ENCODE measurements around the gene ACSS1. TPM values are rescaled to one million over a fixed set of nuclear protein-coding genes. Genes with fewer than 3 reads are reported as not detected.

Gene ACSS1
- polyA plus RNA-seq, 2 of the 4 experiments (the other 2 are of a cell fraction) = 7.2 to 7.6 TPM

- TF ChIP-seq PHF8 (IDR thresholded peaks at IDR 0.05; ENCODE audit: borderline replicate concordance, low read depth) (no peak), RAD21 (conservative IDR thresholded peaks at IDR 0.05 in 1 of 2, IDR thresholded peaks at IDR 0.05 in 1 of 2) (no peak), HOXB13 (CRISPR knock-in tag; IDR thresholded peaks at IDR 0.05; ENCODE audit: low read depth) (no peak), RFX5 (IDR thresholded peaks at IDR 0.05) (no peak), NFE2L2 (conservative IDR thresholded peaks at IDR 0.05; ENCODE audit: low read length) (no peak), BCL3 (IDR thresholded peaks at IDR 0.05) (no peak), CHD4 (IDR thresholded peaks at IDR 0.05; ENCODE audit: borderline replicate concordance) (no peak), RCOR1 (IDR thresholded peaks at IDR 0.05; ENCODE audit: low read depth, low read length) (no peak), ZC3H11A (IDR thresholded peaks at IDR 0.05) (no peak), HOXB5 (CRISPR knock-in tag; IDR thresholded peaks at IDR 0.05) (no peak), EHMT2 (IDR thresholded peaks at IDR 0.05; ENCODE audit: low read depth) (no peak)
- TF ChIP-seq, protein P1, sequence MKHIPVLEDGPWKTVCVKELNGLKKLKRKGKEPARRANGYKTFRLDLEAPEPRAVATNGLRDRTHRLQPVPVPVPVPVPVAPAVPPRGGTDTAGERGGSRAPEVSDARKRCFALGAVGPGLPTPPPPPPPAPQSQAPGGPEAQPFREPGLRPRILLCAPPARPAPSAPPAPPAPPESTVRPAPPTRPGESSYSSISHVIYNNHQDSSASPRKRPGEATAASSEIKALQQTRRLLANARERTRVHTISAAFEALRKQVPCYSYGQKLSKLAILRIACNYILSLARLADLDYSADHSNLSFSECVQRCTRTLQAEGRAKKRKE (CRISPR knock-in tag; IDR thresholded peaks at IDR 0.05; ENCODE audit: low read depth) = no peak
- TF ChIP-seq, protein P2, sequence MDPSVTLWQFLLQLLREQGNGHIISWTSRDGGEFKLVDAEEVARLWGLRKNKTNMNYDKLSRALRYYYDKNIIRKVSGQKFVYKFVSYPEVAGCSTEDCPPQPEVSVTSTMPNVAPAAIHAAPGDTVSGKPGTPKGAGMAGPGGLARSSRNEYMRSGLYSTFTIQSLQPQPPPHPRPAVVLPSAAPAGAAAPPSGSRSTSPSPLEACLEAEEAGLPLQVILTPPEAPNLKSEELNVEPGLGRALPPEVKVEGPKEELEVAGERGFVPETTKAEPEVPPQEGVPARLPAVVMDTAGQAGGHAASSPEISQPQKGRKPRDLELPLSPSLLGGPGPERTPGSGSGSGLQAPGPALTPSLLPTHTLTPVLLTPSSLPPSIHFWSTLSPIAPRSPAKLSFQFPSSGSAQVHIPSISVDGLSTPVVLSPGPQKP (IDR thresholded peaks at IDR 0.05; ENCODE audit: low read depth, low read length) = no peak
- 88% methylated on average over 25 of the region's 25 CpGs for WGBS (ENCODE audit: missing lambda C conversion rate)
- Histone ChIP-seq H3K4me3 (no peak overlapping the region), H3K9me3 (no peaks in the 10 kb centered on the region), H3K4me2 (no peak overlapping the region), H3K27ac (no peak overlapping the region), H3K4me1 (no peaks in the 10 kb centered on the region)
- no peak for FAIRE-seq
- ChIA-PET CTCF (interaction anchor here (0.8 to 14.2 kb wide), 2 partner anchors 17 to 156 kb away, joined by 3 to 113 read pairs; no protein-coding TSS in a partner anchor), POLR2A (no interaction called here)
- no peak for ATAC-seq
- DNase-seq (ENCODE audit: low read depth in 1 of 2, low spot score in 1 of 2) = no peak
Measured at GRCh38 chr20:25013478-25014380, 44.2 kb downstream of the ACSS1 start.

DNA sequence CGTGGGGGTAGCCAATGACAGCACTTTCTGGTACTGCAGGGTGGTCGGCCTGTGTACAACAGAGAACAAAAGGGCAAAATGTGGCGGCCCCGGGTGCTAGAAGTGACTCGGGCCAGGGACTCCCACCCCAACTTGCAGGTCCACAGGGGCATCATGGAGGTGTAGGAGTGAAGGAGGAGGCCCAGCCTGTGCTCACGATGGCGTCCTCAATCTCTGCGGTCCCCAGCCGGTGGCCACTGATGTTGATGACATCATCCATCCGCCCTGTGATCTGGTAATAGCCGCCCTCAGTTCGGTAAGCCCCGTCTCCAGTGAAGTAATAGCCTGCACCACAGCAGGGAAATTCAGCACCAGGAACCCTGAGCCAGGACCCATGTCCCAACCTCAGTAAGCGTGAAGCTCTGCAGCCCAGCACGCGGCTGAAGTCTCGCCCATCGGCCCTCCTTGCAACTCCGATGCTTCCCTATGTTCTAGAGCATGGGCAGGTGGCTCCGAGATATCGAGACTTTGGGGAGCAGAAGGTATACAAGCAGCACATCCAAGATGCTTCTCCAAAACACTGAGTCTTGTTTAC is 45.2 kb downstream of the ACSS1 start:
- FAIRE-seq (no peak), DNase-seq (ENCODE audit: low read depth in 1 of 2, low spot score in 1 of 2) (no peak), ATAC-seq (no peak)
- Histone ChIP-seq H3K9me3 (no peaks in the 10 kb centered on the region), H3K4me2 (no peak overlapping the region), H3K4me3 (no peak overlapping the region), H3K27ac (no peak overlapping the region), H3K4me1 (no peaks in the 10 kb centered on the region)
- CTCF ChIA-PET = interaction anchor here (0.6 to 14.2 kb wide), 6 partner anchors 9 to 211 kb away, joined by 3 to 113 read pairs (median 4); no protein-coding TSS in a partner anchor
- 86% methylated on average over 21 of the region's 21 CpGs for WGBS (ENCODE audit: missing lambda C conversion rate)
- POLR2A ChIA-PET = no interaction called here
- TF ChIP-seq ZNF302 (CRISPR knock-in tag; IDR thresholded peaks at IDR 0.05) = no peak
- TF ChIP-seq E2F6 (IDR thresholded peaks at IDR 0.05; ENCODE audit: borderline replicate concordance, low read depth) = no peak
- no peak for TF ChIP-seq RNF2 (IDR thresholded peaks at IDR 0.05; ENCODE audit: borderline replicate concordance, low read depth)
- no peak for TF ChIP-seq FOXS1 (CRISPR knock-in tag; IDR thresholded peaks at IDR 0.05)
- no peak for TF ChIP-seq POLR2AphosphoS2 (conservative IDR thresholded peaks at IDR 0.05; ENCODE audit: low read length)
- no peak for TF ChIP-seq BCL3 (IDR thresholded peaks at IDR 0.05)
- no peak for TF ChIP-seq RFX5 (IDR thresholded peaks at IDR 0.05)
- TF ChIP-seq BHLHE40 (IDR thresholded peaks at IDR 0.05; ENCODE audit: low read depth, low read length) = no peak

Data from A549 (cell line).